Adrenal gland (tissue), 5 donors: ENCODE results near the gene LIF.

Experiments
- POLR2A ChIP-seq, 2 donors: fragments of 450-650 bp; IDR thresholded peaks; one replicate each; pipeline ENCODE4 v1.6.1; 2017; ENCODE audit warnings: antibody characterized with exemption in 2 of 2, mild to moderate bottlenecking in 2 of 2, moderate library complexity in 1 of 2
- TF ChIP-seq, protein P1 (sequence below), 6 experiments: fragments of 450-650 bp in 4 of 6; fragments of 200-600 bp in 2 of 6; sonication (generic) in 1 of 6; IDR thresholded peaks; 1 replicate in 5 of 6; 2 replicates in 1 of 6; pipeline versions ENCODE4 v1.5.1 to v1.8.0; 2016 to 2021; ENCODE audit warnings: antibody characterized with exemption in 6 of 6, mild to moderate bottlenecking in 2 of 6, moderate library complexity in 1 of 6
- donor health status: DM: no; HTN: no; CAD: no.

GRCh38 chr22:30285846-30286200 lies 39.3 kb upstream of the LIF start:
- no peak for TF ChIP-seq POLR2A (IDR thresholded peaks at IDR 0.05)
- TF ChIP-seq, protein P1, sequence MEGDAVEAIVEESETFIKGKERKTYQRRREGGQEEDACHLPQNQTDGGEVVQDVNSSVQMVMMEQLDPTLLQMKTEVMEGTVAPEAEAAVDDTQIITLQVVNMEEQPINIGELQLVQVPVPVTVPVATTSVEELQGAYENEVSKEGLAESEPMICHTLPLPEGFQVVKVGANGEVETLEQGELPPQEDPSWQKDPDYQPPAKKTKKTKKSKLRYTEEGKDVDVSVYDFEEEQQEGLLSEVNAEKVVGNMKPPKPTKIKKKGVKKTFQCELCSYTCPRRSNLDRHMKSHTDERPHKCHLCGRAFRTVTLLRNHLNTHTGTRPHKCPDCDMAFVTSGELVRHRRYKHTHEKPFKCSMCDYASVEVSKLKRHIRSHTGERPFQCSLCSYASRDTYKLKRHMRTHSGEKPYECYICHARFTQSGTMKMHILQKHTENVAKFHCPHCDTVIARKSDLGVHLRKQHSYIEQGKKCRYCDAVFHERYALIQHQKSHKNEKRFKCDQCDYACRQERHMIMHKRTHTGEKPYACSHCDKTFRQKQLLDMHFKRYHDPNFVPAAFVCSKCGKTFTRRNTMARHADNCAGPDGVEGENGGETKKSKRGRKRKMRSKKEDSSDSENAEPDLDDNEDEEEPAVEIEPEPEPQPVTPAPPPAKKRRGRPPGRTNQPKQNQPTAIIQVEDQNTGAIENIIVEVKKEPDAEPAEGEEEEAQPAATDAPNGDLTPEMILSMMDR (IDR thresholded peaks at IDR 0.05) = no peak
